A549 (cell line): ENCODE results near the gene E2F7. TPM values are rescaled to one million over a fixed set of nuclear protein-coding genes. Genes with fewer than 3 reads are reported as not detected.

Source experiments
- ATAC-seq, 2 experiments: fragments of 200-7000 bp in 1 of 2; fragments of >200 bp in 1 of 2; cut with Nextera tagmentation in 1 of 2; cut with Tn5 transposase in 1 of 2; 3 replicates each; pipeline versions ENCODE4 v1.8.0 to v1.9.1; 2018 to 2020; ENCODE audit warnings: mild to moderate bottlenecking in 1 of 2, moderate library complexity in 1 of 2
- CTCF ChIA-PET: fragments of 300-600 bp; sonication (Branson Sonifier 250); formaldehyde crosslinking; extraction: SDS; loops from one replicate; lab custom pipeline; 2021; ENCODE audit warnings: antibody characterized with exemption, inconsistent platforms; lab: Yijun Ruan, JAX
- POLR2A ChIA-PET: fragments of 350-600 bp; formaldehyde crosslinking; extraction: SDS; loops from one replicate; lab custom pipeline; 2021; ENCODE audit warnings: antibody characterized with exemption, inconsistent platforms; lab: Yijun Ruan, JAX
- DNase-seq, 2 experiments: peaks; one replicate each; pipeline versions ENCODE4 v3.0.0 to v3.0.0-alpha.2; 2011 to 2016; ENCODE audit warnings: low read depth in 1 of 2, low spot score in 1 of 2
- FAIRE-seq: peaks from 2 replicates; lab custom pipeline; 2011; peaks lifted over from hg19 to GRCh38; lab: Jason Lieb, UNC
- H3K27ac ChIP-seq, 2 experiments: fragments of >200 bp; sonication (Bioruptor Twin); formaldehyde crosslinking; 3 replicates each; pipeline ENCODE4 v1.5.1; 2016 to 2017
- H3K4me1 ChIP-seq: fragments of >200 bp; sonication (Bioruptor Twin); formaldehyde crosslinking; 3 replicates; pipeline ENCODE4 v1.6.1; 2016
- H3K4me2 ChIP-seq: fragments of >200 bp; sonication (Bioruptor Twin); formaldehyde crosslinking; 3 replicates; pipeline ENCODE4 v1.6.1; 2016
- H3K4me3 ChIP-seq: fragments of >200 bp; sonication (Bioruptor Twin); formaldehyde crosslinking; 3 replicates; pipeline ENCODE4 v1.5.1; 2016
- H3K9me3 ChIP-seq: fragments of >200 bp; sonication (Bioruptor Twin); formaldehyde crosslinking; 3 replicates; pipeline ENCODE4 v1.6.1; 2016
- BHLHE40 ChIP-seq: IDR thresholded peaks from 2 replicates; pipeline ENCODE4 v1.6.1; 2012; ENCODE audit warnings: low read depth, low read length, inconsistent platforms
- CEBPB ChIP-seq, 2 experiments: fragments of >200 bp in 1 of 2; sonication (Bioruptor Twin) in 1 of 2; formaldehyde crosslinking in 1 of 2; IDR thresholded peaks; 2 replicates each; pipeline ENCODE4 v1.6.1; 2012 to 2016
- EP300 ChIP-seq, 2 experiments: fragments of >200 bp; sonication (Bioruptor Twin); formaldehyde crosslinking; IDR thresholded peaks; 2 replicates in 1 of 2; 3 replicates in 1 of 2; pipeline ENCODE4 v1.6.1; 2016 to 2017
- FOSL2 ChIP-seq, 2 experiments: fragments of 450-650 bp in 1 of 2; fragments of >200 bp in 1 of 2; sonication (Bioruptor Twin) in 1 of 2; formaldehyde crosslinking; IDR thresholded peaks; 2 replicates each; pipeline versions ENCODE4 v1.5.0 to v1.6.1; 2016 to 2020; ENCODE audit warnings: mild to moderate bottlenecking in 1 of 2, moderate library complexity in 1 of 2
- FOXS1 ChIP-seq: fragments of 250-450 bp; sonication (Bioruptor Pico); IDR thresholded peaks from 2 replicates; pipeline ENCODE4 v1.5.0; 2020; ENCODE audit warnings: mild to moderate bottlenecking, moderate library complexity
- HDAC2 ChIP-seq: fragments of 200-600 bp; sonication (generic); IDR thresholded peaks from 2 replicates; pipeline ENCODE4 v1.6.1; 2016
- HOXB5 ChIP-seq: fragments of 250-450 bp; sonication (Bioruptor Pico); IDR thresholded peaks from 2 replicates; pipeline ENCODE4 v1.5.0; 2020; ENCODE audit warnings: mild to moderate bottlenecking, moderate library complexity
- KDM1A ChIP-seq: fragments of 200-600 bp; sonication (generic); IDR thresholded peaks from 2 replicates; pipeline ENCODE4 v1.6.1; 2016; ENCODE audit warnings: low read depth, mild to moderate bottlenecking
- KDM5A ChIP-seq: fragments of 200-600 bp; sonication (generic); IDR thresholded peaks from 2 replicates; pipeline ENCODE4 v1.6.1; 2016; ENCODE audit warnings: antibody characterized with exemption, mild to moderate bottlenecking
- MAZ ChIP-seq: fragments of 150-350 bp; IDR thresholded peaks from 2 replicates; pipeline ENCODE4 v1.6.1; 2014; ENCODE audit warnings: antibody characterized with exemption, low read depth, low read length, borderline replicate concordance
- MYC ChIP-seq: IDR thresholded peaks from 2 replicates; pipeline ENCODE4 v1.6.1; 2012; ENCODE audit warnings: mild to moderate bottlenecking, inconsistent platforms, low read length, improper control_type of control experiment, borderline replicate concordance
- POLR2AphosphoS2 ChIP-seq: conservative IDR thresholded peaks from 2 replicates; pipeline ENCODE4 v1.6.1; 2012; ENCODE audit warnings: low read length, improper control_type of control experiment, inconsistent platforms
- SMC3 ChIP-seq: fragments of >200 bp; sonication (Bioruptor Twin); formaldehyde crosslinking; IDR thresholded peaks from 3 replicates; pipeline ENCODE4 v1.6.1; 2018; ENCODE audit warnings: inconsistent platforms
- ZFP36 ChIP-seq: fragments of 450-650 bp; IDR thresholded peaks from 2 replicates; pipeline ENCODE4 v1.6.1; 2014; ENCODE audit warnings: borderline replicate concordance; ENCODE audit not compliant: partially characterized antibody
- ZNF302 ChIP-seq: fragments of 250-450 bp; sonication (Bioruptor Pico); IDR thresholded peaks from 2 replicates; pipeline ENCODE4 v1.9.0; 2021; ENCODE audit warnings: inconsistent platforms, mild to moderate bottlenecking, moderate library complexity
- WGBS: methylation state at CpG from one replicate; pipeline ENCODE4 v1.1.6; 2017; ENCODE audit errors: missing lambda C conversion rate; 5-methylcytosine and 5-hydroxymethylcytosine counted together
- polyA plus RNA-seq, 4 experiments: library from polyadenylated mRNA; depleted of rRNA in 3 of 4; stranded (reverse); fragments of >200 nt; fragmentation: RNase III in 1 of 4; extraction: RNeasy Plus Mini Kit Qiagen cat#74134 plus additional on column Dnase treatment in 1 of 4; gene quantifications; 2 replicates in 3 of 4; 3 replicates in 1 of 4; pipeline ENCODE4 v1.2.3, GENCODE V29; 2011 to 2017
- TF ChIP-seq, protein P1 (sequence below): fragments of 150-350 bp; IDR thresholded peaks from 2 replicates; pipeline ENCODE4 v1.6.1; 2014; ENCODE audit warnings: low read depth, mild to moderate bottlenecking, low read length
- TF ChIP-seq, protein P2 (sequence below): fragments of 200-600 bp; sonication (generic); IDR thresholded peaks from 2 replicates; pipeline ENCODE4 v1.6.1; 2016; ENCODE audit warnings: antibody characterized with exemption, mild to moderate bottlenecking, moderate library complexity
- TF ChIP-seq, protein P3 (sequence below): IDR thresholded peaks from 2 replicates; pipeline ENCODE4 v1.6.1; 2012; ENCODE audit warnings: low read depth, borderline replicate concordance
- TF ChIP-seq, protein P4 (sequence below): fragments of >200 bp; sonication (Bioruptor Twin); formaldehyde crosslinking; IDR thresholded peaks from 3 replicates; pipeline ENCODE4 v1.5.1; 2016
- TF ChIP-seq, protein P5 (sequence below): fragments of >200 bp; sonication (Bioruptor Twin); formaldehyde crosslinking; IDR thresholded peaks from 2 replicates; pipeline ENCODE4 v1.6.1; 2016

The E2F7 gene
- polyA plus RNA-seq, 2 of the 4 experiments (the other 2 are of a cell fraction) = 5.0 to 12.2 TPM

DNA sequence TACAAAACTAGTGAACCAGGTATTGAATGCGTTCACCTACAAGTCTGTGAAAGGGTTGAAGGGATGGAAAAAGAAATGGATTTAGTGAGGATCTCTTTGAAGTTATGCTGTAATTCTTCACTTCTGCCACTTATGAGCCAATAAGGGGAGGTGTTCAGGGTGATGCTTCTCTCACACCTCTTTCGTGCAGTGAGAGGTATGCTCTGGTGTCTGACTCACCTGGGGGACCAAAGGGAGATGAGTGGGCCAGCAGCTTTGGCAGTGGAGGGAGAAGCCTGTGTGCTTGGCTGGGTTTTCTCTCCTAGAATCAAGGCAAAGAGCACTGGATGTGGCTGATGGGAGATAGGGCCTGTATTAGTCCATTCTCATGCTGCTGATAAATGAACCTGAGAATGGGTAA, 45.4 kb downstream of the E2F7 start:
- no peak for TF ChIP-seq MYC
- no peak for TF ChIP-seq MAZ
- no peak for TF ChIP-seq HDAC2
- TF ChIP-seq, protein P1, sequence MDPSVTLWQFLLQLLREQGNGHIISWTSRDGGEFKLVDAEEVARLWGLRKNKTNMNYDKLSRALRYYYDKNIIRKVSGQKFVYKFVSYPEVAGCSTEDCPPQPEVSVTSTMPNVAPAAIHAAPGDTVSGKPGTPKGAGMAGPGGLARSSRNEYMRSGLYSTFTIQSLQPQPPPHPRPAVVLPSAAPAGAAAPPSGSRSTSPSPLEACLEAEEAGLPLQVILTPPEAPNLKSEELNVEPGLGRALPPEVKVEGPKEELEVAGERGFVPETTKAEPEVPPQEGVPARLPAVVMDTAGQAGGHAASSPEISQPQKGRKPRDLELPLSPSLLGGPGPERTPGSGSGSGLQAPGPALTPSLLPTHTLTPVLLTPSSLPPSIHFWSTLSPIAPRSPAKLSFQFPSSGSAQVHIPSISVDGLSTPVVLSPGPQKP = no peak
- TF ChIP-seq EP300 (IDR thresholded peaks at IDR 0.05) = no peak
- no peak for TF ChIP-seq CEBPB (IDR thresholded peaks at IDR 0.05)
- TF ChIP-seq, protein P2, sequence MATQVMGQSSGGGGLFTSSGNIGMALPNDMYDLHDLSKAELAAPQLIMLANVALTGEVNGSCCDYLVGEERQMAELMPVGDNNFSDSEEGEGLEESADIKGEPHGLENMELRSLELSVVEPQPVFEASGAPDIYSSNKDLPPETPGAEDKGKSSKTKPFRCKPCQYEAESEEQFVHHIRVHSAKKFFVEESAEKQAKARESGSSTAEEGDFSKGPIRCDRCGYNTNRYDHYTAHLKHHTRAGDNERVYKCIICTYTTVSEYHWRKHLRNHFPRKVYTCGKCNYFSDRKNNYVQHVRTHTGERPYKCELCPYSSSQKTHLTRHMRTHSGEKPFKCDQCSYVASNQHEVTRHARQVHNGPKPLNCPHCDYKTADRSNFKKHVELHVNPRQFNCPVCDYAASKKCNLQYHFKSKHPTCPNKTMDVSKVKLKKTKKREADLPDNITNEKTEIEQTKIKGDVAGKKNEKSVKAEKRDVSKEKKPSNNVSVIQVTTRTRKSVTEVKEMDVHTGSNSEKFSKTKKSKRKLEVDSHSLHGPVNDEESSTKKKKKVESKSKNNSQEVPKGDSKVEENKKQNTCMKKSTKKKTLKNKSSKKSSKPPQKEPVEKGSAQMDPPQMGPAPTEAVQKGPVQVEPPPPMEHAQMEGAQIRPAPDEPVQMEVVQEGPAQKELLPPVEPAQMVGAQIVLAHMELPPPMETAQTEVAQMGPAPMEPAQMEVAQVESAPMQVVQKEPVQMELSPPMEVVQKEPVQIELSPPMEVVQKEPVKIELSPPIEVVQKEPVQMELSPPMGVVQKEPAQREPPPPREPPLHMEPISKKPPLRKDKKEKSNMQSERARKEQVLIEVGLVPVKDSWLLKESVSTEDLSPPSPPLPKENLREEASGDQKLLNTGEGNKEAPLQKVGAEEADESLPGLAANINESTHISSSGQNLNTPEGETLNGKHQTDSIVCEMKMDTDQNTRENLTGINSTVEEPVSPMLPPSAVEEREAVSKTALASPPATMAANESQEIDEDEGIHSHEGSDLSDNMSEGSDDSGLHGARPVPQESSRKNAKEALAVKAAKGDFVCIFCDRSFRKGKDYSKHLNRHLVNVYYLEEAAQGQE = no peak
- no peak for TF ChIP-seq BHLHE40
- TF ChIP-seq ZNF302 = no peak
- TF ChIP-seq, protein P3, sequence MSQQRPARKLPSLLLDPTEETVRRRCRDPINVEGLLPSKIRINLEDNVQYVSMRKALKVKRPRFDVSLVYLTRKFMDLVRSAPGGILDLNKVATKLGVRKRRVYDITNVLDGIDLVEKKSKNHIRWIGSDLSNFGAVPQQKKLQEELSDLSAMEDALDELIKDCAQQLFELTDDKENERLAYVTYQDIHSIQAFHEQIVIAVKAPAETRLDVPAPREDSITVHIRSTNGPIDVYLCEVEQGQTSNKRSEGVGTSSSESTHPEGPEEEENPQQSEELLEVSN = no peak
- no peak for TF ChIP-seq KDM1A
- no peak for TF ChIP-seq KDM5A
- no peak for TF ChIP-seq ZFP36
- no peak for TF ChIP-seq HOXB5 (CRISPR knock-in tag)
- no peak for TF ChIP-seq FOXS1
- no peak for TF ChIP-seq SMC3
- TF ChIP-seq, protein P4, sequence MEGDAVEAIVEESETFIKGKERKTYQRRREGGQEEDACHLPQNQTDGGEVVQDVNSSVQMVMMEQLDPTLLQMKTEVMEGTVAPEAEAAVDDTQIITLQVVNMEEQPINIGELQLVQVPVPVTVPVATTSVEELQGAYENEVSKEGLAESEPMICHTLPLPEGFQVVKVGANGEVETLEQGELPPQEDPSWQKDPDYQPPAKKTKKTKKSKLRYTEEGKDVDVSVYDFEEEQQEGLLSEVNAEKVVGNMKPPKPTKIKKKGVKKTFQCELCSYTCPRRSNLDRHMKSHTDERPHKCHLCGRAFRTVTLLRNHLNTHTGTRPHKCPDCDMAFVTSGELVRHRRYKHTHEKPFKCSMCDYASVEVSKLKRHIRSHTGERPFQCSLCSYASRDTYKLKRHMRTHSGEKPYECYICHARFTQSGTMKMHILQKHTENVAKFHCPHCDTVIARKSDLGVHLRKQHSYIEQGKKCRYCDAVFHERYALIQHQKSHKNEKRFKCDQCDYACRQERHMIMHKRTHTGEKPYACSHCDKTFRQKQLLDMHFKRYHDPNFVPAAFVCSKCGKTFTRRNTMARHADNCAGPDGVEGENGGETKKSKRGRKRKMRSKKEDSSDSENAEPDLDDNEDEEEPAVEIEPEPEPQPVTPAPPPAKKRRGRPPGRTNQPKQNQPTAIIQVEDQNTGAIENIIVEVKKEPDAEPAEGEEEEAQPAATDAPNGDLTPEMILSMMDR = no peak
- no peak for TF ChIP-seq FOSL2 (IDR thresholded peaks at IDR 0.05)
- no peak for TF ChIP-seq FOSL2 (CRISPR knock-in tag; IDR thresholded peaks at IDR 0.05)
- Histone ChIP-seq H3K4me1 (no peaks in the 10 kb centered on the region), H3K27ac (no peak overlapping the region), H3K4me2 (no peak overlapping the region), H3K9me3 (no peaks in the 10 kb centered on the region), H3K4me3 (no peak overlapping the region)
- CTCF ChIA-PET = interaction anchor here (1.0 to 3.1 kb wide), 3 partner anchors 9 to 29 kb away, joined by 3 to 22 read pairs (median 11); no protein-coding TSS in a partner anchor
- 94% methylated on average over 2 of the region's 2 CpGs for WGBS
- no peak for DNase-seq
- POLR2A ChIA-PET = no interaction called here
- no peak for FAIRE-seq
- no peak for ATAC-seq

DNA sequence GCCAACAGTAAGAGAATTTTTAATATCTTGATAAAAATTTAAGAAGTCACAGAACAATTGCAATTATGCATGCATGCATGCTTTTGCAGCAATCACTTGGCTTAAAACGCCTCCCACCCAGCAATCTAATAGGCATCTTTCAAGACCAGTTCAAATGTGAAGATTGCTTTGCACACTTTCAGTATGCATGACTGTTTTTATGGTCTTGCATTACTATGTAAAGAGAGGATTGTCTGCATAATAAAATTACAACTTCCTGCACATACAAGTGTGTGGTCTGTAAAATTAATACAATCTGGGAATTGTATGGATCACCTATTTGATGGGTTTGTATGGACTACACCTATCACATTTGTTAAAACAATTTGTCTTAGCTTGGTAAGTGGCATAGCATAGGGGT, 48.8 kb downstream of the E2F7 start:
- Histone ChIP-seq H3K27ac (no peak overlapping the region), H3K4me2 (no peak overlapping the region), H3K4me3 (no peak overlapping the region), H3K9me3 (no peaks in the 10 kb centered on the region), H3K4me1 (no peaks in the 10 kb centered on the region)
- ChIA-PET CTCF (no interaction called here), POLR2A (no interaction called here)
- WGBS = 71% methylated on average over 1 of the region's 1 CpG
- TF ChIP-seq POLR2AphosphoS2 = no peak
- TF ChIP-seq, protein P5, sequence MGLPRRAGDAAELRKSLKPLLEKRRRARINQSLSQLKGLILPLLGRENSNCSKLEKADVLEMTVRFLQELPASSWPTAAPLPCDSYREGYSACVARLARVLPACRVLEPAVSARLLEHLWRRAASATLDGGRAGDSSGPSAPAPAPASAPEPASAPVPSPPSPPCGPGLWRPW = no peak
- no peak for TF ChIP-seq ZFP36
- DNase-seq (no peak), ATAC-seq (no peak), FAIRE-seq (no peak)
